CD4-positive, CD25-positive, alpha-beta regulatory T cell (primary cell): ENCODE data around the gene RABGAP1L. TPM values are rescaled to one million over a fixed set of nuclear protein-coding genes. Genes with fewer than 3 reads are reported as not detected.

Source experiments
- ATAC-seq, 2 donors: fragments of 150-1000 bp; cut with Tn5 transposase; one replicate each; pipeline ENCODE4 v1.10.0; 2021; ENCODE audit warnings: low read depth in 2 of 2, moderate number of reproducible peaks in 2 of 2, moderate library complexity in 1 of 2
- DNase-seq, 3 donors: peaks; one replicate each; pipeline versions ENCODE4 v3.0.0 to v3.0.0-alpha.2; 2012 to 2022; ENCODE audit warnings: mixed read lengths in 1 of 3
- H3K27ac ChIP-seq: one replicate; pipeline ENCODE4 v1.7.0; 2013; ENCODE audit warnings: mild to moderate bottlenecking, low read length; ENCODE audit not compliant: insufficient read depth, poor library complexity, severe bottlenecking
- H3K27me3 ChIP-seq: one replicate; pipeline ENCODE4 v1.7.0; 2013; ENCODE audit warnings: low read length; ENCODE audit not compliant: control insufficient read depth, insufficient read depth
- H3K36me3 ChIP-seq: one replicate; pipeline ENCODE4 v1.7.0; 2013; ENCODE audit warnings: mild to moderate bottlenecking, low read length, moderate library complexity; ENCODE audit not compliant: control insufficient read depth, insufficient read depth
- H3K4me1 ChIP-seq: 2 replicates; pipeline ENCODE4 v1.7.0; 2013; ENCODE audit warnings: mild to moderate bottlenecking, low read length; ENCODE audit not compliant: insufficient read depth, control insufficient read depth, poor library complexity, severe bottlenecking
- H3K4me3 ChIP-seq: one replicate; pipeline ENCODE4 v1.7.0; 2013; ENCODE audit warnings: low read depth, mild to moderate bottlenecking, low read length, moderate library complexity
- H3K9me3 ChIP-seq, 2 experiments: 1 replicate in 1 of 2; 2 replicates in 1 of 2; pipeline ENCODE4 v1.7.0; 2013; ENCODE audit warnings: low read length in 2 of 2, mild to moderate bottlenecking in 1 of 2, moderate library complexity in 1 of 2; ENCODE audit not compliant: control insufficient read depth in 2 of 2
- H3K27ac Mint-ChIP-seq, 3 donors: one replicate each; pipeline ENCODE4 v1.8.0; 2020 to 2022; ENCODE audit warnings: mild to moderate bottlenecking in 3 of 3, mixed read lengths in 3 of 3, moderate library complexity in 2 of 3
- H3K27me3 Mint-ChIP-seq: one replicate; pipeline ENCODE4 v1.8.0; 2022; ENCODE audit warnings: mild to moderate bottlenecking, mixed read lengths
- H3K36me3 Mint-ChIP-seq: one replicate; pipeline ENCODE4 v1.8.0; 2020; ENCODE audit warnings: mixed read lengths
- H3K4me1 Mint-ChIP-seq, 4 donors: one replicate each; pipeline ENCODE4 v1.8.0; 2020 to 2022; ENCODE audit warnings: mixed read lengths in 4 of 4, mild to moderate bottlenecking in 1 of 4
- H3K4me3 Mint-ChIP-seq, 4 donors: one replicate each; pipeline ENCODE4 v1.8.0; 2020 to 2022; ENCODE audit warnings: mild to moderate bottlenecking in 4 of 4, mixed read lengths in 4 of 4, moderate library complexity in 3 of 4
- H3K9me3 Mint-ChIP-seq, 7 donors: one replicate each; pipeline ENCODE4 v1.8.0; 2020 to 2022; ENCODE audit warnings: mixed read lengths in 7 of 7, mild to moderate bottlenecking in 3 of 7, moderate library complexity in 2 of 7
- polyA plus RNA-seq, 4 donors: library from polyadenylated mRNA; unstranded; fragments of 300-500 nt; fragmentation: Illumina TruSeq; gene quantifications; one replicate each; pipeline ENCODE4 v1.2.3, GENCODE V29; 2021
- total RNA-seq: library from RNA; stranded (reverse); gene quantifications from one replicate; pipeline ENCODE4 v1.2.3, GENCODE V29; 2022

Gene RABGAP1L
- total and polyA plus RNA-seq, 5 donors from 2014 or later = 69.7 to 118 (median 84.9) TPM

DNA sequence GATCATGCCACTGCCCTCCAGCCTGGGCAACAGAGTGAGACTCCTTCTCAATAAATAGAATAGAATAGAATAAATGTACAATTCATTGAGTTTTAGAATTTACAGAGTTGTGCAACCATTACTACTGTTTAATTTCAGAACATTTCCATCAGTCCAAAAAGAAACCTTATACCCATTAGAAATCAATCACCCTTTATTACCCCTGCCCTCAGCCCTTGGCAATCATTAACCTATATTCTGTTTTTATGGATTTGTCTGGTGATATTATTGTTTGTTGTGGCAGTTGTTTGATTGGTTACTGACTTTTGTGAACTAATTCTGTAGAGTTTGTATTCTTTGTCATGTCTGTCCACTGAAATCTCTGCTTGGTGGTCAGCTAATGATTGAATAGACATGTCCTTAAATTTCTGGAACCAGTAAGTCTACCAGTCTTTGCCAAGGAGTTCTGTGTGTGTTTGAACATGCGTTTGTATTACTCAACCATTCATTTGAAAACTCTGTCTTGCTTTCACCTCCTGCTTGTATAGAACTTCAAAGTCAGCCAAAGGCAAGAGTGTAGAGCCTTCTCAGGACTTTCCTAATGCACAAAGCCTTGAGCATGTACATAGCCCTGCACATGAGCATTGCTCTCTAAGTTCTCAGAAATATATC is 497.2 kb downstream of the RABGAP1L start:
- Histone ChIP-seq H3K27me3 (no peaks in the 10 kb centered on the region), H3K27ac (no peak overlapping the region), H3K9me3 (no peaks in the 10 kb centered on the region), H3K4me1 (no peaks in the 10 kb centered on the region), H3K36me3 (no peaks in the 10 kb centered on the region), H3K4me3 (no peak overlapping the region)
- no peak overlapping the region for H3K4me3 Mint-ChIP-seq
- peaks cover 0 to 14% (median 8%) of the 10 kb centered on the region in 4 donors for H3K4me1 Mint-ChIP-seq
- peaks cover 28% of the 10 kb centered on the region for H3K36me3 Mint-ChIP-seq
- H3K9me3 Mint-ChIP-seq = peaks cover 0 to 10% (median 5%) of the 10 kb centered on the region in 7 donors
- ATAC-seq = no peak
- H3K27ac Mint-ChIP-seq = no peak overlapping the region
- no peak for DNase-seq
- H3K27me3 Mint-ChIP-seq = no peaks in the 10 kb centered on the region

DNA sequence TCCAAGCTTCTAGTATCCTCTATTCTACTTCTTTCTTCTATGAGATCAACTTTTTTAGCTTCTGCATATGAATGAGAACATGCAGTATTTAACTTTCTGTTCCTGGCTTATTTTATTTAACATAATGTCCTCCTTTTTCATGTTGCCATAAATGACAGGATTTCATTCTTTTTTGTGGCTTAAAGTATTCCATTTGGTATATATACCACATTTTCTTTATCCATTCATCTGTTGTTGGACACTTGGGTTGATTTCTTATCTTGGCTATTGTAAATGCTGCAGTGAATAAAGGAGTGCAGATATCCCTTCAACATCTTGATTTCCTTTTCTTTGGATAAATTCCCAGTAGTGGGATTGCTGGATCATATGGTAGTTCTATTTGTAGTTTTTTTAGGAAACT is 498.1 kb downstream of the RABGAP1L start:
- H3K4me1 ChIP-seq = no peaks in the 10 kb centered on the region
- no peak for ATAC-seq
- H3K9me3 Mint-ChIP-seq = peaks cover 0 to 7% (median 4%) of the 10 kb centered on the region in 7 donors
- no peaks in the 10 kb centered on the region for H3K36me3 ChIP-seq
- peaks cover 0 to 14% (median 5%) of the 10 kb centered on the region in 4 donors for H3K4me1 Mint-ChIP-seq
- no peaks in the 10 kb centered on the region for H3K27me3 ChIP-seq
- H3K27ac ChIP-seq = no peak overlapping the region
- DNase-seq = no peak
- H3K27me3 Mint-ChIP-seq = no peaks in the 10 kb centered on the region
- H3K4me3 ChIP-seq = no peak overlapping the region
- no peak overlapping the region for H3K4me3 Mint-ChIP-seq
- H3K9me3 ChIP-seq = no peaks in the 10 kb centered on the region
- peaks cover 20% of the 10 kb centered on the region for H3K36me3 Mint-ChIP-seq
- H3K27ac Mint-ChIP-seq = no peak overlapping the region

DNA sequence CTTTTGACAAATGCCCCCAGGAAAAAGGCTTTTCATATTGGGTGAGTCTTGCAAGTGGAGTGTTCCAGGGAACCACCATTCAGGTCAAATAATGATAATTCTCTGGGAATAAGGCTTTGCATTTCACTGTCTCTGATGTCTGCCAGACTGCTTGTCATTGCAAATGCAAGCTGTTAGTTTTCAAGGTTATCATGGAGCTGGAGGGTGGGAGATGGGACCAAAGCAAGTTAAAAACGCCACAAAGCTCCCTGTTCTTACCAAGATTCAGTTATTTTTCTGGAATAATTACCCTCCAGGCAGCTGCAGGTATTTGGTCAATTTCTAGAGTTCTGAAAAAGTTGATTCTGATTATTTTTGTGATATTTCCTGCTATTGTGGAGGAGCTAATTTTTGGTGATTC is 498.6 kb downstream of the RABGAP1L start:
- Mint-ChIP-seq H3K27ac (no peak overlapping the region), H3K9me3 (peaks cover 0 to 7% (median 3%) of the 10 kb centered on the region in 7 donors), H3K4me1 (peaks cover 0 to 14% (median 5%) of the 10 kb centered on the region in 4 donors), H3K27me3 (no peaks in the 10 kb centered on the region), H3K36me3 (peaks cover 18% of the 10 kb centered on the region), H3K4me3 (no peak overlapping the region)
- ATAC-seq (no peak), DNase-seq (no peak)
- Histone ChIP-seq H3K27me3 (no peaks in the 10 kb centered on the region), H3K9me3 (no peaks in the 10 kb centered on the region), H3K27ac (no peak overlapping the region), H3K36me3 (no peaks in the 10 kb centered on the region), H3K4me3 (no peak overlapping the region), H3K4me1 (no peaks in the 10 kb centered on the region)

DNA sequence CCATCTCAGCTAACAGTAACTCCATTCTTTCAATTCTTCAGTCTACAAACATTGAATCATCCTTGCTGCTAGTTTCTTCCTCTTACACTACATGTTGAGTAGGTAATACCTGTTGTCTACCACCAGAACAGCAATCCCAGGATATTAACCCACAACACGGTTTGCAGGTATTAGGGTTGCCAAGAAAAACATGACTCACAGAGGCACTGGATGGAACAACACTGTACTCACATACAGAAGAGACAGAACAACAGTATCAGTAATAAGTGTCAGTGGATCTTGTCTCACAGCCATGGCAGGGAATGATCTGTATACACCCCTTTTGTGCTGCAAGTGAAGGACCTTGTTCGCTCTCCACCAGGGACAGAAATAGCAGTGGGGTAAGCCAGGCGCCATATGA is 500.5 kb downstream of the RABGAP1L start:
- Histone ChIP-seq H3K27me3 (no peaks in the 10 kb centered on the region), H3K4me3 (no peak overlapping the region), H3K4me1 (no peaks in the 10 kb centered on the region), H3K36me3 (no peaks in the 10 kb centered on the region), H3K27ac (no peak overlapping the region), H3K9me3 (no peaks in the 10 kb centered on the region)
- Mint-ChIP-seq H3K36me3 (peaks cover 17% of the 10 kb centered on the region), H3K4me1 (peaks cover 0 to 14% (median 4%) of the 10 kb centered on the region in 4 donors), H3K9me3 (peaks cover 0 to 7% (median 3%) of the 10 kb centered on the region in 7 donors), H3K27ac (no peak overlapping the region), H3K4me3 (no peak overlapping the region), H3K27me3 (no peaks in the 10 kb centered on the region)
- DNase-seq (no peak), ATAC-seq (no peak)

DNA sequence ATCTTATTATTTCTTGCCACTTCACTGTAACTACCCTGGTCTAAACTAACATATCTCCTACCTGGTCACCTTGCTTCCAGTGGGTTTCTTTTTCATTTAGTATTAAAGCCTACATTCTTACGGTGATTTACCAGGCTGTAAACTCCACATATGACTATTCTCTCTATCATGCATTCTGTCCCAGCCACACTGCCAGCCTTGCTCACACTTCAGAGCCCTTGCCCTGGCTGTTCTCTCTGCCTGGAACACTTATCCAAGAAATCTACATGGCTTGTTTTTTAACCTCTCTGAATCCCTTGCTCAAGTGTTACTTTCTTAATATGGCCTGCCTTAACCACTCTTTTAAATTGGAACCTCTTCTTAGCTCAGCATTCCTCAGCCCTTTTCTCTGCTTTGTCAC is 501.2 kb downstream of the RABGAP1L start:
- H3K4me1 ChIP-seq = no peaks in the 10 kb centered on the region
- ATAC-seq (no peak), DNase-seq (no peak)
- no peak overlapping the region for H3K4me3 Mint-ChIP-seq
- H3K4me3 ChIP-seq = no peak overlapping the region
- no peaks in the 10 kb centered on the region for H3K27me3 ChIP-seq
- no peaks in the 10 kb centered on the region for H3K27me3 Mint-ChIP-seq
- H3K36me3 ChIP-seq = no peaks in the 10 kb centered on the region
- H3K27ac Mint-ChIP-seq = no peak overlapping the region
- peaks cover 17% of the 10 kb centered on the region for H3K36me3 Mint-ChIP-seq
- peaks cover 0 to 14% (median 3%) of the 10 kb centered on the region in 4 donors for H3K4me1 Mint-ChIP-seq
- H3K9me3 ChIP-seq = no peaks in the 10 kb centered on the region
- no peak overlapping the region for H3K27ac ChIP-seq
- H3K9me3 Mint-ChIP-seq = peaks cover 0 to 7% (median 3%) of the 10 kb centered on the region in 7 donors

DNA sequence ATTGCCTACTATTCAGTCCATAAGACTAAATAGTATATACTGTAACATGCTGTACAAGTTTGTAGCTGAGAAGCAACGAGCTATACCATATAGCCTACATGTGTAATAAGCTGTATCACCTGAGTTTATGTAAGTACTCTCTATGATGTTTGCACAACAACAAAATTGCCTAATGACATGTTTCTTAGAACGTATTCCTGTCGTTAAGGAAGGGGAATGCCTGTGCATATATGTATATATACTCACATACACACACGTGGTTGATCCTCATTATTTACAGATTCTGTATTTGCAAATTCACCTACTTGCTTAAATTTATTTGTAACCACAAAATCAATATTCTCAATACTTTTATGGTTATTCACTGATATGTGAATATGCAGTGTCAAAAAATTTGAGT is 504.0 kb downstream of the RABGAP1L start:
- H3K36me3 ChIP-seq = no peaks in the 10 kb centered on the region
- Mint-ChIP-seq H3K4me1 (peaks cover 0 to 14% (median 3%) of the 10 kb centered on the region in 4 donors), H3K36me3 (peaks cover 22% of the 10 kb centered on the region), H3K4me3 (no peak overlapping the region), H3K27ac (no peak overlapping the region), H3K27me3 (no peaks in the 10 kb centered on the region), H3K9me3 (peaks cover 0 to 13% (median 4%) of the 10 kb centered on the region in 7 donors)
- no peak overlapping the region for H3K27ac ChIP-seq
- H3K4me3 ChIP-seq = no peak overlapping the region
- DNase-seq (no peak), ATAC-seq (no peak)
- no peaks in the 10 kb centered on the region for H3K27me3 ChIP-seq
- no peaks in the 10 kb centered on the region for H3K9me3 ChIP-seq
- H3K4me1 ChIP-seq = no peaks in the 10 kb centered on the region

DNA sequence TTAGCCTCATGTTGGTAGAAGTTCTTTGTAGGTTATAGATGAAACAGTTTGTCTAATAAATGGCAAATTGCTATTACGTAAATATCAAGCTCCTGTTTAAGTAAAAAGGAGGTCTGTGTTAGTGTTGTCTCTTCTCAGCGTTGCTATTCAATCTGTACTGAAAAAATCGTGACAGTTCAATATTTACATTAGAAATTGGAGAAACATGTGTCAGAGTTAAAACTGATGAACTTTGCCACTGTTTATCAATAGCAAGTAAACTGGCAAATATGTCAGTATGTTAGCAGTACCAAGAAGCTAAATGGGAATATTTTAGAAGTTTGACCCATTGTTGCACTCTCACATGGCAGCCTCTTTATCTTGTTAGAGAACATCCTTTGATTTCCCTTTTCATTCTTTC is 506.9 kb downstream of the RABGAP1L start:
- Histone ChIP-seq H3K27me3 (no peaks in the 10 kb centered on the region), H3K9me3 (no peaks in the 10 kb centered on the region), H3K4me1 (no peaks in the 10 kb centered on the region), H3K4me3 (no peak overlapping the region), H3K27ac (no peak overlapping the region), H3K36me3 (no peaks in the 10 kb centered on the region)
- no peak for ATAC-seq
- Mint-ChIP-seq H3K4me1 (peaks cover 0 to 4% (median 0%) of the 10 kb centered on the region in 4 donors), H3K9me3 (peaks cover 5 to 28% (median 8%) of the 10 kb centered on the region in 7 donors), H3K36me3 (peaks cover 26% of the 10 kb centered on the region), H3K27ac (no peak overlapping the region), H3K4me3 (no peak overlapping the region), H3K27me3 (no peaks in the 10 kb centered on the region)
- no peak for DNase-seq

DNA sequence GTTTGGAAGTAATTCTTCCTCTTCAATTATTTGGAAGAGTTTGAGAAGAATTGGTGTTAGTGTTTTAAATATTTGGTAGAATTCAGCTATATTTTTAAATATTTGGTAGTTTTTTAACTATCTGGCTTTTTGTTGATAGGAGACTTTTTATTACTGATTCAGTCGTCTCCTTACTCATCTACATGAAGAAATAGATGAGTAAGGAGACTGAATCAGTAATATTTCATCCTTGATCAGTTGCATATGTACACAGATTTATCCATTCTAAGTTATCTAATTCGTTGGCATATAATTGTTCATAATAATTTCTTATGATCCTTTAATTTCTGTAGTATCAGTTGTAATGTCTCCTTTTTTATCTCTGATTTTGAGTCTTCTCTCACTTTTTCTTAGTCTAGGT is 512.5 kb downstream of the RABGAP1L start:
- Mint-ChIP-seq H3K36me3 (peaks cover 26% of the 10 kb centered on the region), H3K4me3 (no peak overlapping the region), H3K27ac (no peak overlapping the region), H3K4me1 (peaks cover 0 to 5% (median 4%) of the 10 kb centered on the region in 4 donors), H3K9me3 (peaks cover 5 to 33% (median 10%) of the 10 kb centered on the region in 7 donors), H3K27me3 (no peaks in the 10 kb centered on the region)
- ATAC-seq (no peak), DNase-seq (no peak)
- Histone ChIP-seq H3K9me3 (no peaks in the 10 kb centered on the region), H3K27me3 (no peaks in the 10 kb centered on the region), H3K27ac (no peak overlapping the region), H3K4me1 (no peaks in the 10 kb centered on the region), H3K4me3 (no peak overlapping the region), H3K36me3 (no peaks in the 10 kb centered on the region)
